Heart right ventricle (tissue), 16 donors: ENCODE results near the gene HDAC10. TPM values are rescaled to one million over a fixed set of nuclear protein-coding genes. Genes with fewer than 3 reads are reported as not detected.

Source experiments
- ATAC-seq, 8 donors: fragments of 200-7000 bp; cut with Tn5 transposase; one replicate each; pipeline ENCODE4 v1.9.1; 2020; ENCODE audit warnings: mild to moderate bottlenecking in 8 of 8, moderate library complexity in 8 of 8, moderate number of reproducible peaks in 1 of 8
- DNase-seq, 2 donors: peaks; one replicate each; pipeline ENCODE4 v3.0.0-alpha.2; 2020
- H3K27ac ChIP-seq, 10 donors: fragments of 200-600 bp; sonication (generic) in 2 of 10; one replicate each; pipeline versions ENCODE4 v1.5.0 to v1.8.0; 2020 to 2022; ENCODE audit warnings: mild to moderate bottlenecking in 3 of 10
- H3K27me3 ChIP-seq, 7 donors: fragments of 200-600 bp; one replicate each; pipeline ENCODE4 v1.8.0; 2021 to 2022; ENCODE audit warnings: mild to moderate bottlenecking in 2 of 7
- H3K36me3 ChIP-seq, 9 donors: fragments of 200-600 bp; sonication (generic) in 1 of 9; one replicate each; pipeline versions ENCODE4 v1.5.0 to v1.8.0; 2020 to 2022; ENCODE audit warnings: mild to moderate bottlenecking in 2 of 9
- H3K4me1 ChIP-seq, 9 donors: fragments of 200-600 bp; sonication (generic) in 1 of 9; one replicate each; pipeline versions ENCODE4 v1.5.0 to v1.8.0; 2020 to 2022; ENCODE audit warnings: mild to moderate bottlenecking in 4 of 9
- H3K4me3 ChIP-seq, 10 donors: fragments of 200-600 bp; sonication (generic) in 2 of 10; one replicate each; pipeline versions ENCODE4 v1.5.0 to v1.8.0; 2020 to 2022; ENCODE audit warnings: mild to moderate bottlenecking in 7 of 10, moderate library complexity in 2 of 10
- H3K9me3 ChIP-seq, 11 donors: fragments of 200-600 bp in 10 of 11; sonication (generic) in 2 of 11; one replicate each; pipeline versions ENCODE4 v1.5.0 to v1.8.0; 2013 to 2022; ENCODE audit warnings: mild to moderate bottlenecking in 2 of 11, control low read depth in 1 of 11, moderate library complexity in 1 of 11
- CTCF ChIP-seq, 9 donors: fragments of 200-600 bp; sonication (generic) in 2 of 9; IDR thresholded peaks; one replicate each; pipeline versions ENCODE4 v1.5.0 to v1.8.0; 2021 to 2022; ENCODE audit warnings: antibody characterized with exemption in 9 of 9, mild to moderate bottlenecking in 5 of 9, moderate library complexity in 1 of 9
- WGBS, 2 donors: extraction: QIAGEN DNeasy Blood & Tissue Kit; methylation state at CpG; one replicate each; pipeline ENCODE4 v1.1.7; 2013; ENCODE audit warnings: inconsistent platforms in 1 of 2; 5-methylcytosine and 5-hydroxymethylcytosine counted together
- intact Hi-C, 10 donors: fragments of 100-400 bp; cut with DNase I; formaldehyde crosslinking; loops; one replicate each; pipeline versions ENCODE4 v1.11.1 to v1.14.2; 2022
- polyA plus RNA-seq, 2 donors: library from polyadenylated mRNA; stranded (reverse); fragments of 200-250 nt; gene quantifications; one replicate each; pipeline ENCODE4 v1.2.3, GENCODE V29; 2013
- total RNA-seq, 10 donors: library from RNA; stranded (reverse); fragmentation: NEBNext Ultra II Directional in 3 of 10; extraction: Animal tissue kit (Norgen Biotek cat#: 25700) in 3 of 10; gene quantifications; one replicate each; pipeline versions ENCODE4 v1.2.1 to v1.2.4, GENCODE V29; 2021 to 2023
- donor health status: Arrhythmogenic right ventricular cardiomyopathy.
- donor health status: ischemic (EF 13 %, LVEDD 7.1; RV severe dilation, severe dysfunction).
- donor health status: healthy with polysubstance abuse.
- donor health status: DM: no; HTN: yes; CAD: no.
- donor health status: DM: no; HTN: no; CAD: no.
- donor health status: ischemic (EF 25% LVEDD 6.9; RV normal size, moderate dysfunction).
- donor health status: ischemic (EF 25% LVEDD 5.7; RV mildly dilated, moderate dysfunction).
- donor health status: healthy.
- donor health status: DM: yes; HTN: yes; CAD: no.
- donor health status: Ischemic cardiomyopathy.
- donor health status: ischemic (EF 35%, LVEDD 5.7; RV mildly dilated, moderate dysfunction).
- donor health status: nonischemic (EF 11% LVEDD 7.7; RV severe dilation, severe dysfunction).
- donor health status: DM: yes; HTN: yes; CAD: no.
- donor health status: PGD.
- donor health status: ischemic (EF 29% LVEDD 5.4; RV normal size, mild dysfunction).
- donor health status: nonischemic (EF 23%, LVEDD 6.1; RV moderate dilation, normal function).

Gene HDAC10
- total and polyA plus RNA-seq, 12 donors = 7.1 to 20.3 (median 10.3) TPM

- TF ChIP-seq CTCF (IDR thresholded peaks at IDR 0.05) = no peak
- H3K4me3 ChIP-seq = peak overlapping the region; percentile 33 to 98 (median 75)
- no peaks in the 10 kb centered on the region for H3K27me3 ChIP-seq
- peaks cover 0 to 58% (median 9%) of the 10 kb centered on the region in 9 donors for H3K36me3 ChIP-seq
- ATAC-seq = peak; percentile 2 to 25 (median 6)
- 11 to 15% methylated on average over 27 to 34 of the region's 34 CpGs for WGBS, 2 donors
- H3K9me3 ChIP-seq = no peaks in the 10 kb centered on the region
- intact Hi-C loops = loop anchor here in 3 of 10 donors (10.0 kb wide), 2 partner anchors 265 to 275 kb away; no protein-coding TSS in a partner anchor
- H3K27ac ChIP-seq = peak overlapping the region in 8 of 10 donors; percentile 68 to 91 (median 86)
- H3K4me1 ChIP-seq = peaks cover 4 to 39% (median 23%) of the 10 kb centered on the region in 9 donors
- DNase-seq = no peak
Observed at GRCh38 chr22:50199829-50200460, 51.1 kb downstream of the HDAC10 start.

GRCh38 chr22:50199251-50199721, 51.8 kb downstream of the HDAC10 start:
- DNase-seq (no peak), ATAC-seq (peak in 1 of 8 donors; percentile 12)
- no peaks in the 10 kb centered on the region for H3K27me3 ChIP-seq
- H3K4me1 ChIP-seq = peaks cover 4 to 32% (median 23%) of the 10 kb centered on the region in 9 donors
- TF ChIP-seq CTCF (IDR thresholded peaks at IDR 0.05) = no peak
- H3K9me3 ChIP-seq = no peaks in the 10 kb centered on the region
- WGBS, 2 donors = 75 to 76% methylated on average over 18 of the region's 18 CpGs
- H3K36me3 ChIP-seq = peaks cover 0 to 62% (median 9%) of the 10 kb centered on the region in 9 donors
- H3K4me3 ChIP-seq = peak overlapping the region in 1 of 10 donors; percentile 74
- intact Hi-C loops = loop anchor here in 1 of 10 donors (10.0 kb wide), 1 partner anchor 274 kb away; no protein-coding TSS in a partner anchor
- peak overlapping the region in 2 of 10 donors; percentile 8 to 85 for H3K27ac ChIP-seq

GRCh38 chr22:50198624-50199017, 52.4 kb downstream of the HDAC10 start:
- no peak for DNase-seq
- no peaks in the 10 kb centered on the region for H3K27me3 ChIP-seq
- 90 to 93% methylated on average over 16 of the region's 16 CpGs for WGBS, 2 donors
- intact Hi-C loops = loop anchor here in 1 of 10 donors (10.0 kb wide), 1 partner anchor 274 kb away; no protein-coding TSS in a partner anchor
- no peak overlapping the region for H3K4me3 ChIP-seq
- peaks cover 0 to 68% (median 5%) of the 10 kb centered on the region in 9 donors for H3K36me3 ChIP-seq
- no peak for TF ChIP-seq CTCF (IDR thresholded peaks at IDR 0.05)
- no peaks in the 10 kb centered on the region for H3K9me3 ChIP-seq
- H3K4me1 ChIP-seq = peaks cover 4 to 30% (median 23%) of the 10 kb centered on the region in 9 donors
- ATAC-seq = peak in 1 of 8 donors; percentile 1
- H3K27ac ChIP-seq = no peak overlapping the region

- no peak for TF ChIP-seq CTCF (IDR thresholded peaks at IDR 0.05)
- Histone ChIP-seq H3K36me3 (peaks cover 0 to 69% (median 5%) of the 10 kb centered on the region in 9 donors), H3K27me3 (no peaks in the 10 kb centered on the region), H3K27ac (no peak overlapping the region), H3K9me3 (no peaks in the 10 kb centered on the region), H3K4me1 (peaks cover 4 to 29% (median 23%) of the 10 kb centered on the region in 9 donors), H3K4me3 (no peak overlapping the region)
- intact Hi-C loops = loop anchor here in 1 of 10 donors (10.0 kb wide), 1 partner anchor 273 kb away; no protein-coding TSS in a partner anchor
- ATAC-seq (peak in 1 of 8 donors; percentile 11), DNase-seq (no peak)
- 94 to 95% methylated on average over 61 of the region's 61 CpGs for WGBS, 2 donors
Observed at GRCh38 chr22:50197856-50198623, 53.0 kb downstream of the HDAC10 start.
